ENCODE measurements around the gene ZNF740. TPM values are rescaled to one million over a fixed set of nuclear protein-coding genes. Genes with fewer than 3 reads are reported as not detected.

ZNF740 gene
- total RNA-seq, 1 experiment from 2014 or later, result 46.8 TPM

GRCh38 chr12:53195516-53196420 is 15.2 kb downstream of the ZNF740 start:
- no peaks in the 10 kb centered on the region for H3K36me3 ChIP-seq (ENCODE audit: control insufficient read depth, insufficient read depth, low read length)
- ChIA-PET CTCF (interaction anchor here (0.5 to 1.4 kb wide), 3 partner anchors 131 to 148 kb away, joined by 3 to 4 read pairs (median 3); no protein-coding TSS in a partner anchor), POLR2A (interaction anchor here (0.5 kb wide), 1 partner anchor 153 kb away, joined by 7 read pairs; no protein-coding TSS in a partner anchor)
- intact Hi-C loops (cut with micrococcal nuclease; ENCODE audit: unreplicated experiment), result no loop called here
- TF ChIP-seq POLR2AphosphoS5 (IDR thresholded peaks at IDR 0.05; ENCODE audit: low read depth, low read length), result no peak
- H3K4me1 ChIP-seq (ENCODE audit: control insufficient read depth, insufficient read depth, low read length), result no peaks in the 10 kb centered on the region
- H3K9me3 ChIP-seq (ENCODE audit: control insufficient read depth, insufficient read depth, low read depth, low read length), result no peaks in the 10 kb centered on the region
- no peak overlapping the region for H3K27ac ChIP-seq (ENCODE audit: low read length)
- DNase-seq (ENCODE audit: low read depth, low spot score), result no peak
- no peak overlapping the region for H3K4me3 ChIP-seq (ENCODE audit: low read depth in 2 of 2, low read length in 2 of 2)
- BruUV-seq (replicated peaks), result no TSS peak
- no peak for ATAC-seq
- in situ Hi-C loops (cut with HindIII; ENCODE audit: low pct_unique_long_range_greater_than_20kb, low sequenced_read_pairs), result no loop called here
- no peaks in the 10 kb centered on the region for H3K27me3 ChIP-seq (ENCODE audit: control insufficient read depth, insufficient read depth, low read length)

- in situ Hi-C loops (cut with HindIII; ENCODE audit: low pct_unique_long_range_greater_than_20kb, low sequenced_read_pairs), result no loop called here
- ChIA-PET CTCF (interaction anchor here (1.4 to 2.8 kb wide), 2 partner anchors 16 to 131 kb away, joined by 5 to 21 read pairs; no protein-coding TSS in a partner anchor), POLR2A (no interaction called here)
- intact Hi-C loops (cut with micrococcal nuclease; ENCODE audit: unreplicated experiment), result no loop called here
- H3K4me3 ChIP-seq (ENCODE audit: low read depth in 2 of 2, low read length in 2 of 2), result no peak overlapping the region
- TF ChIP-seq CTCF (IDR thresholded peaks at IDR 0.05) (no peak), TCF7L2 (IDR thresholded peaks at IDR 0.05; ENCODE audit: low read depth, low read length) (no peak), SIN3A (IDR thresholded peaks at IDR 0.05; ENCODE audit: borderline replicate concordance, insufficient read depth, low read depth, low read length) (no peak), POLR2AphosphoS5 (IDR thresholded peaks at IDR 0.05; ENCODE audit: low read depth, low read length) (no peak), REST (IDR thresholded peaks at IDR 0.05; ENCODE audit: insufficient read depth in 1 of 2, low read depth in 2 of 2, low read length in 1 of 2) (no peak)
- no peak overlapping the region for H3K27ac ChIP-seq (ENCODE audit: low read length)
- no peak for ATAC-seq
- no peak for DNase-seq (ENCODE audit: low read depth, low spot score)
- no peaks in the 10 kb centered on the region for H3K27me3 ChIP-seq (ENCODE audit: control insufficient read depth, insufficient read depth, low read length)
- H3K9me3 ChIP-seq (ENCODE audit: control insufficient read depth, insufficient read depth, low read depth, low read length), result no peaks in the 10 kb centered on the region
- H3K4me1 ChIP-seq (ENCODE audit: control insufficient read depth, insufficient read depth, low read length), result no peaks in the 10 kb centered on the region
- H3K36me3 ChIP-seq (ENCODE audit: control insufficient read depth, insufficient read depth, low read length), result no peaks in the 10 kb centered on the region
- BruUV-seq (replicated peaks), result no TSS peak
These were observed 16.0 kb downstream of the ZNF740 start for GRCh38 chr12:53196486-53196885.

All from Panc1 (cell line).